Neuronal stem cell (in vitro differentiated cells): ENCODE data around the gene WDR81.
A peak's percentile ranks its signal among the peaks of the same experiment; 100 is the strongest.
"Not testable (repeated sequence)": the region's sequence is repeated elsewhere in the genome, so short reads cannot be mapped to it uniquely, and the experiment has no call there.

Experiments used
- DNase-seq: peaks from one replicate; pipeline ENCODE4 v3.0.0-alpha.2; 2013; ENCODE audit warnings: low spot score
- H2AFZ ChIP-seq: one replicate; pipeline ENCODE4 v1.6.1; 2013; ENCODE audit warnings: mild to moderate bottlenecking, low read length, inconsistent platforms
- H2AK5ac ChIP-seq: 2 replicates; pipeline ENCODE4 v1.6.1; 2013; ENCODE audit warnings: low read depth, mild to moderate bottlenecking, inconsistent platforms, low read length, moderate library complexity, mixed read lengths
- H2BK120ac ChIP-seq: 2 replicates; pipeline ENCODE4 v1.6.1; 2013; ENCODE audit warnings: low read depth, mild to moderate bottlenecking, inconsistent platforms, low read length, moderate library complexity, mixed read lengths
- H2BK12ac ChIP-seq: one replicate; pipeline ENCODE4 v1.6.1; 2013; ENCODE audit warnings: low read length, inconsistent platforms
- H2BK15ac ChIP-seq: 2 replicates; pipeline ENCODE4 v1.6.1; 2013; ENCODE audit warnings: mild to moderate bottlenecking, low read length, inconsistent platforms, mixed read lengths
- H2BK5ac ChIP-seq: one replicate; pipeline ENCODE4 v1.6.1; 2013; ENCODE audit warnings: inconsistent platforms, mild to moderate bottlenecking, low read length, moderate library complexity
- H3K14ac ChIP-seq: one replicate; pipeline ENCODE4 v1.6.1; 2013; ENCODE audit warnings: low read length, inconsistent platforms
- H3K18ac ChIP-seq: 2 replicates; pipeline ENCODE4 v1.6.1; 2013; ENCODE audit warnings: low read length, inconsistent platforms
- H3K23ac ChIP-seq: 2 replicates; pipeline ENCODE4 v1.6.1; 2013; ENCODE audit warnings: low read depth, mild to moderate bottlenecking, mixed read lengths, low read length, inconsistent platforms; ENCODE audit not compliant: poor library complexity
- H3K27ac ChIP-seq: replicated peaks from 3 replicates; pipeline ENCODE4 v1.5.1; 2013; ENCODE audit warnings: low read length, inconsistent platforms
- H3K27me3 ChIP-seq, 3 experiments: 2 replicates each; pipeline ENCODE4 v1.6.1; 2013; ENCODE audit warnings: low read length in 3 of 3, mild to moderate bottlenecking in 2 of 3, inconsistent platforms in 1 of 3, low read depth in 1 of 3, mixed read lengths in 1 of 3, moderate library complexity in 1 of 3; ENCODE audit not compliant: control insufficient read depth in 3 of 3, insufficient read depth in 3 of 3
- H3K36me3 ChIP-seq, 2 donors: replicated peaks in 1 of 2; 2 replicates each; pipeline ENCODE4 v1.6.1; 2013; ENCODE audit warnings: low read length in 2 of 2; ENCODE audit not compliant: control insufficient read depth in 2 of 2, insufficient read depth in 2 of 2
- H3K4ac ChIP-seq: 2 replicates; pipeline ENCODE4 v1.6.1; 2013; ENCODE audit warnings: inconsistent platforms, mild to moderate bottlenecking, low read length, moderate library complexity
- H3K4me1 ChIP-seq, 2 donors: 1 replicate in 1 of 2; 2 replicates in 1 of 2; pipeline ENCODE4 v1.6.1; 2013; ENCODE audit warnings: low read length in 2 of 2, low read depth in 1 of 2; ENCODE audit not compliant: control insufficient read depth in 2 of 2, insufficient read depth in 1 of 2
- H3K4me2 ChIP-seq: one replicate; pipeline ENCODE4 v1.6.1; 2013; ENCODE audit warnings: mild to moderate bottlenecking, low read length, inconsistent platforms; ENCODE audit not compliant: insufficient read depth, poor library complexity, severe bottlenecking
- H3K4me3 ChIP-seq, 2 donors: 2 replicates each; pipeline ENCODE4 v1.5.1; 2013; ENCODE audit warnings: low read length in 2 of 2, mild to moderate bottlenecking in 2 of 2, inconsistent platforms in 1 of 2, moderate library complexity in 1 of 2
- H3K79me1 ChIP-seq: one replicate; pipeline ENCODE4 v1.6.1; 2013; ENCODE audit warnings: low read depth, mild to moderate bottlenecking, inconsistent platforms, low read length, moderate library complexity
- H3K9ac ChIP-seq: one replicate; pipeline ENCODE4 v1.6.1; 2013; ENCODE audit warnings: mild to moderate bottlenecking, low read depth, low read length, inconsistent platforms; ENCODE audit not compliant: poor library complexity
- H3K9me3 ChIP-seq, 2 donors: replicated peaks in 1 of 2; 2 replicates each; pipeline versions ENCODE3 to v1.6.1; 2013; ENCODE audit warnings: low read length in 2 of 2, mild to moderate bottlenecking in 2 of 2, inconsistent platforms in 1 of 2, low read depth in 1 of 2, mixed read lengths in 1 of 2, moderate library complexity in 1 of 2; ENCODE audit not compliant: control insufficient read depth in 2 of 2, insufficient read depth in 1 of 2
- H4K8ac ChIP-seq: one replicate; pipeline ENCODE4 v1.6.1; 2013; ENCODE audit warnings: low read depth, mild to moderate bottlenecking, inconsistent platforms, low read length, moderate library complexity
- H4K91ac ChIP-seq: one replicate; pipeline ENCODE4 v1.6.1; 2013; ENCODE audit warnings: low read length, low read depth, mild to moderate bottlenecking, inconsistent platforms; ENCODE audit not compliant: poor library complexity
- WGBS, 2 donors: extraction: QIAGEN DNeasy Blood & Tissue Kit; methylation state at CpG; one replicate each; pipeline ENCODE4 v1.1.7; 2013; ENCODE audit warnings: missing lambda C conversion rate in 2 of 2, mixed read lengths in 1 of 2; ENCODE audit not compliant: insufficient read length in 2 of 2, insufficient replicate concordance in 1 of 2; ENCODE audit errors: extremely low coverage in 2 of 2; 5-methylcytosine and 5-hydroxymethylcytosine counted together

WDR81 gene

DNA sequence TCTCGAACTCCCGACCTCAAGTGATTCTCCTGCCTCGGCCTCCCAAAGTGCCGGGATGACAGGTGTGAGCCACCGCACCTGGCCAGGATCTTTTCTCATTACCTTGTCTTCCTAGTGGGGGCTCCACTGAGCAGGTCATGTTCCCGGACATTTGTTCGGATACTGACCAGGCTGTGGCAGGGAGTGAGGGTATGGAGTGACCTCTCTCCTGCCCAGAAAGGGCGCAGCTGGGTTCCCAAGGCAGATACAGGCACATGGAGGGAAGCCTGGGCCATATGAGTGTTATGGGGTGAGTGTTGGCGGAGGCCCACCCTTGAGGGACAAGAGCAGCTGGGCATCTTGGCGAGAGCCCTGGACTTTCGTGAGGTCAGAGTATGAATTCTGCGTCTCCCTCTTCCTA is 42.9 kb downstream of the WDR81 start:
- Histone ChIP-seq H3K27me3 (no peaks in the 10 kb centered on the region), H3K4ac (no peak overlapping the region), H3K79me1 (peaks cover 4% of the 10 kb centered on the region), H2BK12ac (no peak overlapping the region), H2BK15ac (peak overlapping the region; percentile 67), H3K4me2 (no peak overlapping the region), H3K23ac (peak overlapping the region; percentile 93), H3K4me3 (no peak overlapping the region), H2AK5ac (no peak overlapping the region), H3K14ac (no peak overlapping the region), H4K8ac (no peak overlapping the region), H4K91ac (no peak overlapping the region), H3K9me3 (no peaks in the 10 kb centered on the region), H3K18ac (peak overlapping the region; percentile 11), H3K36me3 (peaks cover 0 to 12% of the 10 kb centered on the region in 2 donors), H3K9ac (peak overlapping the region; percentile 60), H3K27ac (no peak overlapping the region), H3K4me1 (peaks cover 15 to 21% of the 10 kb centered on the region in 2 donors), H2AFZ (no peak overlapping the region), H2BK5ac (no peak overlapping the region), H2BK120ac (no peak overlapping the region)
- no CpG with 5 or more reads among the region's 12 CpGs for WGBS, 2 donors
- DNase-seq, result no peak

DNA sequence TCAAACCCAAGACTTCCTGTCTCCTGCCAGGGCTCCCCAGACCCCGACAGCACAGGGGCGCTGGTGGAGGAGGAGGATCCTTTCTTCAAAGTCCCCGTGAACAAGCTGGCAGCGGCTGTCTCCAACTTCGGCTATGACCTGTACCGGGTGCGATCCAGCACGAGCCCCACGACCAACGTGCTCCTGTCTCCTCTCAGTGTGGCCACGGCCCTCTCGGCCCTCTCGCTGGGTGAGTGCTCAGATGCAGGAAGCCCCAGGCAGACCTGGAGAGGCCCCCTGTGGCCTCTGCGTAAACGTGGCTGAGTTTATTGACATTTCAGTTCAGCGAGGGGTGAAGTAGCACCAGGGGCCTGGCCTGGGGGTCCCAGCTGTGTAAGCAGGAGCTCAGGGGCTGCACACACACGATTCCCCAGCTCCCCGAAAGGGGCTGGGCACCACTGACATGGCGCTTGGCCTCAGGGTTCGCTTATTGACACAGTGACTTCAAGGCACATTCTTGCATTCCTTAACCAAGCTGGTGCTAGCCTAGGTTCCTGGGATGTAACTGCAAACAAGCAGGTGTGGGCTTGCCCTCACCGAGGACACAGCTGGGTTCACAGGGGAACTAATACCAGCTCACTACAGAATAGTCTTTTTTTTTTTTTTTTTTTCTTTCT is 45.4 kb downstream of the WDR81 start:
- no peak overlapping the region for H3K4me3 ChIP-seq
- WGBS, 2 donors, result no CpG with 5 or more reads among the region's 21 CpGs
- no peak for DNase-seq
- no peaks in the 10 kb centered on the region for H3K27me3 ChIP-seq
- no peak overlapping the region for H3K4ac ChIP-seq
- no peak overlapping the region for H4K8ac ChIP-seq
- H3K18ac ChIP-seq, result peak overlapping the region; percentile 76
- H2AK5ac ChIP-seq, result peak overlapping the region; percentile 14
- no peaks in the 10 kb centered on the region for H3K9me3 ChIP-seq
- peak overlapping the region; percentile 56 for H3K14ac ChIP-seq
- no peak overlapping the region for H2BK120ac ChIP-seq
- H3K9ac ChIP-seq, result peak overlapping the region; percentile 9
- peaks cover 1 to 9% of the 10 kb centered on the region in 2 donors for H3K4me1 ChIP-seq
- no peak overlapping the region for H3K4me2 ChIP-seq
- H3K23ac ChIP-seq, result no peak overlapping the region
- H4K91ac ChIP-seq, result no peak overlapping the region
- H2BK5ac ChIP-seq, result no peak overlapping the region
- no peak overlapping the region for H2BK12ac ChIP-seq
- peak overlapping the region; percentile 29 for H2AFZ ChIP-seq
- peaks cover 3 to 12% of the 10 kb centered on the region in 2 donors for H3K36me3 ChIP-seq
- H3K27ac ChIP-seq, result no peak overlapping the region
- H3K79me1 ChIP-seq, result peaks cover 2% of the 10 kb centered on the region
- H2BK15ac ChIP-seq, result no peak overlapping the region

DNA sequence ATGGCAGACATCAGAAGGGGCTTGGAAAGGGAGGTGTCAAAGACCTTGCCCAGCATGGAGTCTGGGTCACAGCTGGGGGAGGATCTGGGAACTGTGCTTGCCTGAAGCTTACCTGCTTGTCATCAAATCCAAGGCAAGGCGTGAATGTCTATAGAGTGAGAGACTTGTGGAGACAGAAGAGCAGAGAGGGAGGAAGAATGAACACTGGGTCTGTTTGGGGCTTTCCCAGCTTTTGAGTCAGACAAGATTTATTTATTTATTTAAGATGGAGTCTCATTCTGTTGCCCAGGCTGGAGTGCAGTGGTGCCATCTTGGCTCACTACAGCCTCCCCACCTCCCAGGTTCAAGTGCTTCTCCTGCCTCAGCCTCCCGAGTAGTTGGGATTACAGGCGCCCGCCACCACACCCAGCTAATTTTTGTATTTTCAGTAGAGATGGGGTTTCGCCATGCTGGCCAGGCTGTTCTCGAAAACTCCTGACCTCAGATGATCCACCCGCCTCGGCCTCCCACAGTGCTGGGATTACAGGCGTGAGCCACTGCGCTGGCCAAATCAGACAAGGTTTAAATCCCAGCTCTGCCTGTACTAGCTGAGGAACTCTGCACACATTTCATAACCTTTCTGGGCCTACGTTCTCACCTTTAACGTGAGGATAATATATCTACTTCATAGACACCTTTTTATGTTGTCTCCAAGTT is 48.6 kb downstream of the WDR81 start:
- H3K36me3 ChIP-seq, result peaks cover 26 to 29% of the 10 kb centered on the region in 2 donors
- not testable (repeated sequence) for DNase-seq, H2BK120ac ChIP-seq, H2BK5ac ChIP-seq, H3K79me1 ChIP-seq, H2AK5ac ChIP-seq, H2AFZ ChIP-seq, H3K23ac ChIP-seq, H3K9me3 ChIP-seq, H3K14ac ChIP-seq, H4K8ac ChIP-seq, H3K27me3 ChIP-seq, H4K91ac ChIP-seq, H3K4me2 ChIP-seq, H3K4ac ChIP-seq, H3K27ac ChIP-seq, H3K4me1 ChIP-seq, H3K9ac ChIP-seq, H3K18ac ChIP-seq, H2BK12ac ChIP-seq, H2BK15ac ChIP-seq, H3K4me3 ChIP-seq
- no CpG with 5 or more reads among the region's 12 CpGs for WGBS, 2 donors

DNA sequence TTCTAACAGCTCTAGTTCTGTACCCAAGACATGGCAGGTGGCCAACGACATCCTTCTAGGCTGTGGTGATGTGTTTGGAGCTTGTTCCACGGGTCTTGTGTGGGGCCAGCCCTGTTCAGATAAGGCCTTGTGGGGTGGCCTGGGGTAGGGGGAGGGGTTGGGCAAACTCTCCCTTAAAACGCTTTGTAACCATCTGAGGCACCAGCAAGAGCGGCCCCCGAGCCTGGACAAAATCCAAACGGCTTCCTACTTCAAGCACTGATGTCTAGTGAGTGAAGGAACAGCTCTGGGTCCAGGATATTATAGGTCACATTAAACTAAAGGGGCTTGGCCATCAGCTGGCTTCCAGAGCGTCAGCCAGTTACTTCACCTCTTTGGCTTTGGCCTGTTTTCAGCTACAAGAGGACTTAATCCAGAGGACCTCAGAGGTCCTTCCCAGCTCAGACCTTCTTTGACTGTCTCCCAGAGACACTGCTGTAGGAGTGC is 49.2 kb downstream of the WDR81 start:
- Histone ChIP-seq H3K4me2 (no peak overlapping the region), H3K9me3 (no peaks in the 10 kb centered on the region), H3K27me3 (no peaks in the 10 kb centered on the region), H3K23ac (no peak overlapping the region), H4K91ac (no peak overlapping the region), H2BK12ac (no peak overlapping the region), H2BK120ac (no peak overlapping the region), H3K18ac (no peak overlapping the region), H2AK5ac (no peak overlapping the region), H2BK15ac (no peak overlapping the region), H3K4ac (no peak overlapping the region), H3K36me3 (peaks cover 30 to 35% of the 10 kb centered on the region in 2 donors), H2AFZ (no peak overlapping the region), H3K27ac (no peak overlapping the region), H2BK5ac (no peak overlapping the region), H3K14ac (no peak overlapping the region), H4K8ac (no peak overlapping the region), H3K79me1 (no peaks in the 10 kb centered on the region), H3K9ac (no peak overlapping the region), H3K4me3 (no peak overlapping the region), H3K4me1 (peaks cover 0 to 9% of the 10 kb centered on the region in 2 donors)
- DNase-seq, result no peak
- no CpG with 5 or more reads among the region's 7 CpGs for whole genome bisulfite sequencing, 2 donors
